Left ventricle myocardium inferior (tissue), 1 donor: ENCODE data around the gene OAF. TPM values are rescaled to one million over a fixed set of nuclear protein-coding genes. Genes with fewer than 3 reads are reported as not detected.

ENCODE experiments used
- DNase-seq: peaks from one replicate; pipeline ENCODE4 v3.0.0-alpha.2; 2020
- H3K27ac ChIP-seq: fragments of 200-600 bp; replicated peaks from 2 replicates; pipeline ENCODE4 v1.8.0; 2021
- H3K27me3 ChIP-seq: fragments of 200-600 bp; 2 replicates; pipeline ENCODE4 v1.8.0; 2021; ENCODE audit warnings: low read depth
- H3K36me3 ChIP-seq: fragments of 200-600 bp; 2 replicates; pipeline ENCODE4 v1.8.0; 2021
- H3K4me1 ChIP-seq: fragments of 200-600 bp; 2 replicates; pipeline ENCODE4 v1.8.0; 2021
- H3K4me3 ChIP-seq: fragments of 200-600 bp; 2 replicates; pipeline ENCODE4 v1.8.0; 2021; ENCODE audit warnings: mild to moderate bottlenecking, moderate library complexity
- H3K9me3 ChIP-seq: fragments of 200-600 bp; replicated peaks from 2 replicates; pipeline ENCODE4 v1.8.0; 2021
- CTCF ChIP-seq: fragments of 200-600 bp; IDR thresholded peaks from 2 replicates; pipeline ENCODE4 v1.8.0; 2021; ENCODE audit warnings: antibody characterized with exemption, mild to moderate bottlenecking, borderline replicate concordance
- intact Hi-C: fragments of 100-400 bp; cut with micrococcal nuclease; formaldehyde crosslinking; loops from one replicate; pipeline ENCODE4 v1.11.0; 2022
- total RNA-seq: library from RNA; stranded (reverse); fragmentation: NEBNext Ultra II Directional; extraction: Animal tissue kit (Norgen Biotek cat#: 25700); gene quantifications from one replicate; pipeline ENCODE4 v1.2.1, GENCODE V29; 2021
- donor health status: DM: no; HTN: yes; CAD: no; lungs with severe emphysema.

Gene OAF
- total RNA-seq, 1 donor from 2014 or later, result 23.7 TPM

- no peak for DNase-seq
- intact Hi-C loops, result no loop called here
- Histone ChIP-seq H3K27ac (peak overlapping the region; percentile 88), H3K27me3 (no peaks in the 10 kb centered on the region), H3K36me3 (peaks cover 4% of the 10 kb centered on the region), H3K9me3 (no peaks in the 10 kb centered on the region), H3K4me3 (peak overlapping the region; percentile 29), H3K4me1 (peaks cover 94% of the 10 kb centered on the region)
- TF ChIP-seq CTCF, result no peak
These were observed 7.3 kb downstream of the OAF start for GRCh38 chr11:120217941-120218694.

GRCh38 chr11:120218695-120219033, 7.8 kb downstream of the OAF start:
- H3K27me3 ChIP-seq, result no peaks in the 10 kb centered on the region
- peak overlapping the region; percentile 29 for H3K4me3 ChIP-seq
- no peak for DNase-seq
- intact Hi-C loops, result no loop called here
- H3K4me1 ChIP-seq, result peaks cover 95% of the 10 kb centered on the region
- no peak for TF ChIP-seq CTCF
- H3K9me3 ChIP-seq, result no peaks in the 10 kb centered on the region
- peaks cover 4% of the 10 kb centered on the region for H3K36me3 ChIP-seq
- H3K27ac ChIP-seq, result peak overlapping the region; percentile 88

- intact Hi-C loops, result no loop called here
- DNase-seq, result peak; percentile 52
- no peak for TF ChIP-seq CTCF
These were observed 8.6 kb downstream of the OAF start for GRCh38 chr11:120219232-120219937.

GRCh38 chr11:120219938-120220746, 9.3 kb downstream of the OAF start:
- intact Hi-C loops, result no loop called here
- no peak overlapping the region for H3K4me3 ChIP-seq
- H3K36me3 ChIP-seq, result peaks cover 4% of the 10 kb centered on the region
- H3K27me3 ChIP-seq, result no peaks in the 10 kb centered on the region
- no peaks in the 10 kb centered on the region for H3K9me3 ChIP-seq
- peak overlapping the region; percentile 88 for H3K27ac ChIP-seq
- peaks cover 98% of the 10 kb centered on the region for H3K4me1 ChIP-seq
- peak; percentile 4 for DNase-seq
- no peak for TF ChIP-seq CTCF

More at GRCh38 chr11:120219232-120219937, 8.6 kb downstream of the OAF start:
- Histone ChIP-seq H3K27me3 (no peaks in the 10 kb centered on the region), H3K4me1 (peaks cover 98% of the 10 kb centered on the region), H3K36me3 (peaks cover 4% of the 10 kb centered on the region), H3K9me3 (no peaks in the 10 kb centered on the region), H3K27ac (peak overlapping the region; percentile 88), H3K4me3 (peak overlapping the region; percentile 29)

- H3K4me1 ChIP-seq, result peaks cover 98% of the 10 kb centered on the region
- intact Hi-C loops, result no loop called here
These were observed 9.9 kb downstream of the OAF start for GRCh38 chr11:120220747-120221037.

More at GRCh38 chr11:120220747-120221037, 9.9 kb downstream of the OAF start:
- Histone ChIP-seq H3K9me3 (no peaks in the 10 kb centered on the region), H3K4me3 (no peak overlapping the region), H3K27ac (peak overlapping the region; percentile 88), H3K36me3 (peaks cover 4% of the 10 kb centered on the region), H3K27me3 (no peaks in the 10 kb centered on the region)
- no peak for TF ChIP-seq CTCF
- no peak for DNase-seq
